ENCODE data around the gene XYLT1. TPM values are rescaled to one million over a fixed set of nuclear protein-coding genes. Genes with fewer than 3 reads are reported as not detected.

The XYLT1 gene
- total RNA-seq, 2 donors from 2014 or later, result 6.0 to 15.2 TPM

- H3K4me1 ChIP-seq, result no peaks in the 10 kb centered on the region
- TF ChIP-seq CTCF (IDR thresholded peaks at IDR 0.05) (no peak), POLR2A (IDR thresholded peaks at IDR 0.05) (no peak)
- H3K27me3 ChIP-seq, result no peaks in the 10 kb centered on the region
- no peak overlapping the region for H3K4me3 ChIP-seq
- H3K9me3 ChIP-seq, result peaks cover 0 to 5% (median 0%) of the 10 kb centered on the region in 3 donors
- ATAC-seq (no peak), DNase-seq (no peak)
- intact Hi-C loops (cut with DNase I), result no loop called here
- H3K36me3 ChIP-seq (replicated peaks in 1 of 2; ENCODE audit: insufficient read depth in 1 of 2, low read depth in 2 of 2), result no peaks in the 10 kb centered on the region
- 80 to 86% methylated on average over 1 of the region's 1 CpG for WGBS, 2 donors
- no peak overlapping the region for H3K27ac ChIP-seq
Observed at GRCh38 chr16:17056666-17057065, 414.1 kb downstream of the XYLT1 start.

- Histone ChIP-seq H3K27me3 (no peaks in the 10 kb centered on the region), H3K9me3 (no peaks in the 10 kb centered on the region), H3K4me1 (no peaks in the 10 kb centered on the region), H3K4me3 (no peak overlapping the region), H3K36me3 (replicated peaks in 1 of 2; ENCODE audit: insufficient read depth in 1 of 2, low read depth in 2 of 2) (no peaks in the 10 kb centered on the region), H3K27ac (no peak overlapping the region)
- intact Hi-C loops (cut with DNase I), result no loop called here
- no peak for TF ChIP-seq POLR2A (IDR thresholded peaks at IDR 0.05)
- no peak for ATAC-seq
- WGBS, 2 donors, result 25 to 31% methylated on average over 4 of the region's 4 CpGs
- DNase-seq, result no peak
Observed at GRCh38 chr16:17053536-17054160, 417.1 kb downstream of the XYLT1 start.

Small RNA genes within 50 kb of the gene (small RNA-seq; reads per million reads assigned to genes)
- gene AC109446.1, result not detected
